SU-DHL-6 (cell line): Measurements from ENCODE around the gene TRPM3.

Source experiments
- H2AFZ ChIP-seq: fragments of 200-600 bp; sonication (generic); 2 replicates; pipeline ENCODE4 v1.6.1; 2014; ENCODE audit warnings: low read depth, mild to moderate bottlenecking, moderate library complexity, mixed read lengths, antibody characterized with exemption, low read length; ENCODE audit not compliant: severe bottlenecking
- H3F3A ChIP-seq: fragments of 200-600 bp; shearing (Covaris generic); 2 replicates; pipeline ENCODE4 v1.6.0; 2016; ENCODE audit warnings: antibody characterized with exemption, mild to moderate bottlenecking; ENCODE audit not compliant: insufficient read depth
- H3K27ac ChIP-seq: fragments of 200-600 bp; sonication (generic); 2 replicates; pipeline ENCODE4 v1.5.1; 2016; ENCODE audit warnings: low read depth, mild to moderate bottlenecking, low read length, moderate library complexity, mixed read lengths
- H3K27me3 ChIP-seq: fragments of 200-600 bp; sonication (generic), shearing (Covaris generic); 2 replicates; pipeline ENCODE4 v1.6.0; 2014; ENCODE audit warnings: mild to moderate bottlenecking, low read length
- H3K36me3 ChIP-seq: fragments of 200-600 bp; sonication (generic); 2 replicates; pipeline ENCODE4 v1.6.1; 2014; ENCODE audit warnings: mild to moderate bottlenecking, low read length, mixed read lengths
- H3K4me2 ChIP-seq: fragments of 300-600, 200-600 bp; shearing (Covaris generic), sonication (generic); 2 replicates; pipeline ENCODE4 v1.6.0; 2014; ENCODE audit warnings: low read length, low read depth, mild to moderate bottlenecking; ENCODE audit not compliant: poor library complexity, severe bottlenecking
- H3K4me3 ChIP-seq: fragments of 200-600 bp; sonication (generic); 2 replicates; pipeline ENCODE4 v1.5.1; 2014; ENCODE audit warnings: antibody characterized with exemption, low read length, mild to moderate bottlenecking, mixed read lengths; ENCODE audit not compliant: insufficient read depth, poor library complexity, severe bottlenecking
- H3K79me2 ChIP-seq: fragments of 200-600 bp; sonication (generic); 2 replicates; pipeline ENCODE4 v1.6.1; 2014; ENCODE audit warnings: mild to moderate bottlenecking, low read length, moderate library complexity; ENCODE audit not compliant: insufficient read depth
- H3K9ac ChIP-seq: fragments of 200-600 bp; sonication (generic); 2 replicates; pipeline ENCODE4 v1.7.0; 2014; ENCODE audit warnings: mild to moderate bottlenecking, low read length
- H3K9me2 ChIP-seq: fragments of 200-600 bp; sonication (generic); replicated peaks from 2 replicates; pipeline ENCODE4 v1.6.1; 2014; ENCODE audit warnings: low read length; ENCODE audit not compliant: insufficient read depth
- H3K9me3 ChIP-seq: fragments of 200-600 bp; sonication (generic); 2 replicates; pipeline ENCODE4 v1.6.1; 2014; ENCODE audit warnings: low read length, mixed read lengths; ENCODE audit not compliant: insufficient read depth
- H4K20me1 ChIP-seq: fragments of 200-600 bp; sonication (generic); 2 replicates; pipeline ENCODE4 v1.6.1; 2014; ENCODE audit warnings: low read depth, mild to moderate bottlenecking, antibody characterized with exemption, low read length, moderate library complexity, mixed read lengths
- EZH2phosphoT487 ChIP-seq: fragments of 200-600 bp; sonication (generic), shearing (Covaris generic); conservative IDR thresholded peaks from 2 replicates; pipeline ENCODE4 v1.6.1; 2018; ENCODE audit warnings: mild to moderate bottlenecking, antibody characterized with exemption, low read length, moderate library complexity, mixed read lengths
- TF ChIP-seq, protein P1 (sequence below): fragments of 200-600 bp; sonication (generic); IDR thresholded peaks from one replicate; pipeline ENCODE4 v1.5.1; 2017; ENCODE audit warnings: antibody characterized with exemption, mild to moderate bottlenecking, low read length, moderate library complexity; ENCODE audit not compliant: insufficient read depth, poor library complexity, severe bottlenecking

TRPM3 gene

DNA sequence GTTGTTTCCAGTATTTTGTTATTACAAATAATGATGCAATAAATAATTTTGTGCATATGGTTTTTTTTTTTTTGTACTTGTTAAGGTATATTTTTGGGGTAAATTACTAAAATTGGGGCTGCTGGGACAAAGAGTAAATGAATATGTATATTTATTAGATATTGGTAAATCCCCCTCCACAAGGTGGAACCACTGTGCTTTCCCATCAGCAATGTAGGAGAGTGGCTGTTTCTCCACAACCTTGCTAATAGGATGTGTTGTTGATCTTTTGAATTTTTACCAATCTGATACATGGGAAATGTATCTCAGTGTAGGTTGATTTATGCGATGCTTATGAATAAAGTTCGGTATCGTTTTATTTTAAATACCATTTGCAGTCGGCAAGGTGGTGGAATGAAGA is 118.1 kb downstream of the TRPM3 start:
- Histone ChIP-seq H2AFZ (no peak overlapping the region), H3K9ac (no peak overlapping the region), H3K4me3 (no peak overlapping the region), H3K4me2 (no peak overlapping the region), H3K36me3 (no peaks in the 10 kb centered on the region), H3K27ac (no peak overlapping the region), H4K20me1 (no peaks in the 10 kb centered on the region), H3F3A (no peaks in the 10 kb centered on the region), H3K79me2 (no peaks in the 10 kb centered on the region), H3K27me3 (no peaks in the 10 kb centered on the region), H3K9me3 (no peaks in the 10 kb centered on the region), H3K9me2 (no peaks in the 10 kb centered on the region)
- TF ChIP-seq EZH2phosphoT487, result no peak
- TF ChIP-seq, protein P1, sequence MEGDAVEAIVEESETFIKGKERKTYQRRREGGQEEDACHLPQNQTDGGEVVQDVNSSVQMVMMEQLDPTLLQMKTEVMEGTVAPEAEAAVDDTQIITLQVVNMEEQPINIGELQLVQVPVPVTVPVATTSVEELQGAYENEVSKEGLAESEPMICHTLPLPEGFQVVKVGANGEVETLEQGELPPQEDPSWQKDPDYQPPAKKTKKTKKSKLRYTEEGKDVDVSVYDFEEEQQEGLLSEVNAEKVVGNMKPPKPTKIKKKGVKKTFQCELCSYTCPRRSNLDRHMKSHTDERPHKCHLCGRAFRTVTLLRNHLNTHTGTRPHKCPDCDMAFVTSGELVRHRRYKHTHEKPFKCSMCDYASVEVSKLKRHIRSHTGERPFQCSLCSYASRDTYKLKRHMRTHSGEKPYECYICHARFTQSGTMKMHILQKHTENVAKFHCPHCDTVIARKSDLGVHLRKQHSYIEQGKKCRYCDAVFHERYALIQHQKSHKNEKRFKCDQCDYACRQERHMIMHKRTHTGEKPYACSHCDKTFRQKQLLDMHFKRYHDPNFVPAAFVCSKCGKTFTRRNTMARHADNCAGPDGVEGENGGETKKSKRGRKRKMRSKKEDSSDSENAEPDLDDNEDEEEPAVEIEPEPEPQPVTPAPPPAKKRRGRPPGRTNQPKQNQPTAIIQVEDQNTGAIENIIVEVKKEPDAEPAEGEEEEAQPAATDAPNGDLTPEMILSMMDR, result no peak

DNA sequence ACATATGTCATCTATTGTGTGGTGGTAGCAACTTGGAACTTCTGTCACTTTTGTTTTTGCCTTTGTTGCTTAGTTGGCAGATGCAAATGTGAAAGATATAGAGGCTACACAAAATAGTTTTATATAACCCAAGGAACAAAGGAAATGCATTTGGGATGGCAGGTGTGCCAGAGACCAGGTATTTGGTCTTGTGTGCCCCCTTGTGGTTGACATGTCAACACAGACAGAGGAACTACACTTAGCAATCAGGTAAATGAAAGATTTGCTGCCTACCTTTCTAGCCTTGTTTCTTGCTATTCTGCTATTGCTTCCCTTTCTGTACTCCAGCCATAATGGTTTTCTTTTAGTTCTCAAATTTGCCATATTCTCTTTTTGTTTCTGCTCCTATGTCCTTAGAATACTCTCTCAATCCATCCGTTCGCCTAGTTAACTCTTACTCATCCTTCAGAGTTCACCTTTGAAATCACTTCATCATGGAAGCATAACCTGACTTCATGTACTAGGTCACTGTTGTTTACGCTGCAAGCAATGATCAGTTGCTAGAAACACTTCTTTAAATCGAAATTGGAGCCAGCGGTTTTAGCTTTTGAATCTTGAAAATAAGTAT is 119.5 kb downstream of the TRPM3 start:
- Histone ChIP-seq H3K9me3 (no peaks in the 10 kb centered on the region), H3F3A (no peaks in the 10 kb centered on the region), H3K36me3 (no peaks in the 10 kb centered on the region), H3K9me2 (no peaks in the 10 kb centered on the region), H3K79me2 (no peaks in the 10 kb centered on the region), H3K27me3 (no peaks in the 10 kb centered on the region), H4K20me1 (no peaks in the 10 kb centered on the region), H2AFZ (no peak overlapping the region), H3K27ac (no peak overlapping the region), H3K9ac (no peak overlapping the region), H3K4me2 (no peak overlapping the region), H3K4me3 (no peak overlapping the region)
- TF ChIP-seq, protein P1, result peak; percentile 31
- no peak for TF ChIP-seq EZH2phosphoT487

DNA sequence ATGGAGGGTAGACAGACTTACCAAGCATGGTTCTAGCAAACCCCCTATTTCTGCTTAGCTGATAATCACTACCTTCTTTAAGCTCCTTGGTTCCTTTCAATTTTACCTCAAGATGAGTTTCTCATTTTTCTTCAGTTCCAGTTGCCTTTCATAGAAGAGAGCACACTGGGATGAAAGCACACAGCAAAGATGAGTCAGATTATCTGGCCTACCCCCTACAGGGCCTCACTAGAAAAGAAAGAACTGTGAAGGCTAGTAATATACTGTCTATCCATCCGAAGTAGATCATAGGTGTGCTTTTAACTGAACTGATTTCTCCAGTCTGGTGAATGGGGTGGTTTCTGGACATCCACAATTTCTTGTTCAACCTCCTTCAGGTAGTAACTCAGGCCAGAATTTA is 122.5 kb downstream of the TRPM3 start:
- H3K9ac ChIP-seq, result no peak overlapping the region
- no peak for TF ChIP-seq EZH2phosphoT487
- TF ChIP-seq, protein P1, result no peak
- H3K9me3 ChIP-seq, result no peaks in the 10 kb centered on the region
- no peaks in the 10 kb centered on the region for H3K9me2 ChIP-seq
- no peaks in the 10 kb centered on the region for H4K20me1 ChIP-seq
- no peak overlapping the region for H3K27ac ChIP-seq
- H3F3A ChIP-seq, result no peaks in the 10 kb centered on the region
- no peaks in the 10 kb centered on the region for H3K79me2 ChIP-seq
- H3K4me2 ChIP-seq, result no peak overlapping the region
- H2AFZ ChIP-seq, result no peak overlapping the region
- no peaks in the 10 kb centered on the region for H3K36me3 ChIP-seq
- no peak overlapping the region for H3K4me3 ChIP-seq
- H3K27me3 ChIP-seq, result no peaks in the 10 kb centered on the region
